ENCODE measurements around the gene KCNV2.

The KCNV2 gene

DNA sequence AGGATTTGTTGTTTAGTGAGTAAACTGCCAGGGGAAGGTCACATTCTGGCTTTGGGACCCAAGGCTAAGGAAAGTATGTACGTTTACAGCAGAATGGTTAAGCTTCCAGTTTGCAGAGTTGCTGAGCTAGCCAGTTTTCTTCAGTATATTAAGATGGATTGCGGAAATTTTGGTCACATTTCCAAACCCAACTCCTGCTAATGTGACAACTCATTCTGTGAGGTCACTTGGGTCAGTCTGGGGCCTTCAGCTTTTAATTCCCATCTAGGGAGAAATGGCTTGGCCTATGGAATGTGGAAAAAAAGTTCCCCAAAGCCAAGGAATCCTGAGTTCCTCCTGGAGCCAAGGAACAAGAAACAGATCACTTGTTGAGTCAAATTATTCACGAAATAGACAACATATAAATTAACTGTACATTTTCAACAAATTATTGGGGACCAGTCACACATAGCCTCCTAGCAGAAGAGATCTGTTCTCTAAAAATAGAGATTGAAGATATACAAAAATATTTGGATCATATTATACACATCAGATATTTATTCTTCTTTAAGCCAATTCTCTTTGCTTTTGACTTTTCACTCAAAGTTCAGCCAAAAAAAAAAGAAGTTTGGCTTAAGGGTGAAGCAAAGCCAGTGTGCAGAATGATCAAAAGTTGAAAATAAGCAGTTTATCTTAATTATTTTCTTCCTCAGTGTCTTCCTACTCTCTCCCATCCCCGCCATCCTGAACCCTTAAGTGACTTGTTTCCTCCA, 8.8 kb downstream of the KCNV2 start:
- no peak for TF ChIP-seq ZNF565 (CRISPR knock-in tag; conservative IDR thresholded peaks at IDR 0.05; ENCODE audit: low read depth)
- TF ChIP-seq ZC3H10 (CRISPR knock-in tag; IDR thresholded peaks at IDR 0.05), result no peak
- no peak for TF ChIP-seq ISL1 (CRISPR knock-in tag; IDR thresholded peaks at IDR 0.05)
- TF ChIP-seq ZNF8 (CRISPR knock-in tag; IDR thresholded peaks at IDR 0.05), result no peak
- TF ChIP-seq, protein P1, sequence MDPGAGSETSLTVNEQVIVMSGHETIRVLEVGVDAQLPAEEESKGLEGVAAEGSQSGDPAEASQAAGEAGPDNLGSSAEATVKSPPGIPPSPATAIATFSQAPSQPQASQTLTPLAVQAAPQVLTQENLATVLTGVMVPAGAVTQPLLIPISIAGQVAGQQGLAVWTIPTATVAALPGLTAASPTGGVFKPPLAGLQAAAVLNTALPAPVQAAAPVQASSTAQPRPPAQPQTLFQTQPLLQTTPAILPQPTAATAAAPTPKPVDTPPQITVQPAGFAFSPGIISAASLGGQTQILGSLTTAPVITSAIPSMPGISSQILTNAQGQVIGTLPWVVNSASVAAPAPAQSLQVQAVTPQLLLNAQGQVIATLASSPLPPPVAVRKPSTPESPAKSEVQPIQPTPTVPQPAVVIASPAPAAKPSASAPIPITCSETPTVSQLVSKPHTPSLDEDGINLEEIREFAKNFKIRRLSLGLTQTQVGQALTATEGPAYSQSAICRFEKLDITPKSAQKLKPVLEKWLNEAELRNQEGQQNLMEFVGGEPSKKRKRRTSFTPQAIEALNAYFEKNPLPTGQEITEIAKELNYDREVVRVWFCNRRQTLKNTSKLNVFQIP (CRISPR knock-in tag; IDR thresholded peaks at IDR 0.05; ENCODE audit: borderline replicate concordance, low read depth), result no peak
- TF ChIP-seq ZNF70 (CRISPR knock-in tag; IDR thresholded peaks at IDR 0.05), result no peak
- TF ChIP-seq RARB (CRISPR knock-in tag; IDR thresholded peaks at IDR 0.05), result no peak
- TF ChIP-seq SNAI2 (CRISPR knock-in tag; IDR thresholded peaks at IDR 0.05), result no peak
- TF ChIP-seq, protein P2, sequence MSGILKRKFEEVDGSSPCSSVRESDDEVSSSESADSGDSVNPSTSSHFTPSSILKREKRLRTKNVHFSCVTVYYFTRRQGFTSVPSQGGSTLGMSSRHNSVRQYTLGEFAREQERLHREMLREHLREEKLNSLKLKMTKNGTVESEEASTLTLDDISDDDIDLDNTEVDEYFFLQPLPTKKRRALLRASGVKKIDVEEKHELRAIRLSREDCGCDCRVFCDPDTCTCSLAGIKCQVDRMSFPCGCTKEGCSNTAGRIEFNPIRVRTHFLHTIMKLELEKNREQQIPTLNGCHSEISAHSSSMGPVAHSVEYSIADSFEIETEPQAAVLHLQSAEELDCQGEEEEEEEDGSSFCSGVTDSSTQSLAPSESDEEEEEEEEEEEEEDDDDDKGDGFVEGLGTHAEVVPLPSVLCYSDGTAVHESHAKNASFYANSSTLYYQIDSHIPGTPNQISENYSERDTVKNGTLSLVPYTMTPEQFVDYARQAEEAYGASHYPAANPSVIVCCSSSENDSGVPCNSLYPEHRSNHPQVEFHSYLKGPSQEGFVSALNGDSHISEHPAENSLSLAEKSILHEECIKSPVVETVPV (CRISPR knock-in tag; IDR thresholded peaks at IDR 0.05), result no peak
- TF ChIP-seq ESRRG (CRISPR knock-in tag; IDR thresholded peaks at IDR 0.05), result no peak
- no peak for TF ChIP-seq OSR1 (CRISPR knock-in tag; IDR thresholded peaks at IDR 0.05)
- no peak for TF ChIP-seq ZFP30 (CRISPR knock-in tag; IDR thresholded peaks at IDR 0.05)
- TF ChIP-seq BACH2 (CRISPR knock-in tag; IDR thresholded peaks at IDR 0.05; ENCODE audit: borderline replicate concordance), result no peak
- TF ChIP-seq, protein P3, sequence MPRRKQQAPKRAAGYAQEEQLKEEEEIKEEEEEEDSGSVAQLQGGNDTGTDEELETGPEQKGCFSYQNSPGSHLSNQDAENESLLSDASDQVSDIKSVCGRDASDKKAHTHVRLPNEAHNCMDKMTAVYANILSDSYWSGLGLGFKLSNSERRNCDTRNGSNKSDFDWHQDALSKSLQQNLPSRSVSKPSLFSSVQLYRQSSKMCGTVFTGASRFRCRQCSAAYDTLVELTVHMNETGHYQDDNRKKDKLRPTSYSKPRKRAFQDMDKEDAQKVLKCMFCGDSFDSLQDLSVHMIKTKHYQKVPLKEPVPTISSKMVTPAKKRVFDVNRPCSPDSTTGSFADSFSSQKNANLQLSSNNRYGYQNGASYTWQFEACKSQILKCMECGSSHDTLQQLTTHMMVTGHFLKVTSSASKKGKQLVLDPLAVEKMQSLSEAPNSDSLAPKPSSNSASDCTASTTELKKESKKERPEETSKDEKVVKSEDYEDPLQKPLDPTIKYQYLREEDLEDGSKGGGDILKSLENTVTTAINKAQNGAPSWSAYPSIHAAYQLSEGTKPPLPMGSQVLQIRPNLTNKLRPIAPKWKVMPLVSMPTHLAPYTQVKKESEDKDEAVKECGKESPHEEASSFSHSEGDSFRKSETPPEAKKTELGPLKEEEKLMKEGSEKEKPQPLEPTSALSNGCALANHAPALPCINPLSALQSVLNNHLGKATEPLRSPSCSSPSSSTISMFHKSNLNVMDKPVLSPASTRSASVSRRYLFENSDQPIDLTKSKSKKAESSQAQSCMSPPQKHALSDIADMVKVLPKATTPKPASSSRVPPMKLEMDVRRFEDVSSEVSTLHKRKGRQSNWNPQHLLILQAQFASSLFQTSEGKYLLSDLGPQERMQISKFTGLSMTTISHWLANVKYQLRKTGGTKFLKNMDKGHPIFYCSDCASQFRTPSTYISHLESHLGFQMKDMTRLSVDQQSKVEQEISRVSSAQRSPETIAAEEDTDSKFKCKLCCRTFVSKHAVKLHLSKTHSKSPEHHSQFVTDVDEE (CRISPR knock-in tag; IDR thresholded peaks at IDR 0.05), result no peak
- TF ChIP-seq GLIS3 (CRISPR knock-in tag; IDR thresholded peaks at IDR 0.05), result no peak
- TF ChIP-seq PPARA (CRISPR knock-in tag; IDR thresholded peaks at IDR 0.05; ENCODE audit: borderline replicate concordance), result no peak
- no peak for TF ChIP-seq TOX (CRISPR knock-in tag; IDR thresholded peaks at IDR 0.05; ENCODE audit: borderline replicate concordance)
- no peak for TF ChIP-seq ZFP3 (CRISPR knock-in tag; IDR thresholded peaks at IDR 0.05)
- ATAC-seq, result no peak

DNA sequence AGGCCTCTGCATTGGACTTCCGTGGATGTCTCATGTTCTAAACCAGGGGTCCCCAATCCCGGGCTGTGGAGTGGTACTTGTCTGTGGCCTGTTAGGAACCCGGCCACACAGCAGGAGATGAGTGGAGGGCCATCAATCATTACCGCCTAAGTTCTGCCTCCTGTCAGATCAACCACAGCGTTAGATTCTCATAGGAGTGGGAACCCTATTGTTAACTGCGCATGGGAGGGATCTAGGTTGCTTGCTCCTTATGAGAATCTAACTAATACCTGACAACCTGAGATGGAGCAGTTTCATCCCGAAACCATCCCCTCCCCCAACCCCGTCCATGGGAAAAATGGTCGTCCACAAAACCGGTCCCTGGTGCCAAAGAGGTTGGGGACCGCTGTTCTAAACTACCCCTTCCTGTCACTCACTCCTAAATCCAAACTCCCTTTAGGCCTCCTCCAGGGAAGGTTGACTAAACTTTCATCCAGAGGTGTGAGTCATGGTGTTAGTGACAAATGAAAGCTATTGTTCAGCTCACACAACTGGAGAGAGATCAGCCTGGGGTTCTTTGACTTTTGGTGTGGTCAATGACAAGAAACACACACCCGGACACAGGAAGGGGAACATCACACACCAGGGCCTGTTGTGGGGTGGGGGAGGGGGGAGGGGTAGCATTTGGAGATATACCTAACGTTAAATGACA, 9.5 kb downstream of the KCNV2 start:
- ATAC-seq, result no peak
- TF ChIP-seq, protein P4, sequence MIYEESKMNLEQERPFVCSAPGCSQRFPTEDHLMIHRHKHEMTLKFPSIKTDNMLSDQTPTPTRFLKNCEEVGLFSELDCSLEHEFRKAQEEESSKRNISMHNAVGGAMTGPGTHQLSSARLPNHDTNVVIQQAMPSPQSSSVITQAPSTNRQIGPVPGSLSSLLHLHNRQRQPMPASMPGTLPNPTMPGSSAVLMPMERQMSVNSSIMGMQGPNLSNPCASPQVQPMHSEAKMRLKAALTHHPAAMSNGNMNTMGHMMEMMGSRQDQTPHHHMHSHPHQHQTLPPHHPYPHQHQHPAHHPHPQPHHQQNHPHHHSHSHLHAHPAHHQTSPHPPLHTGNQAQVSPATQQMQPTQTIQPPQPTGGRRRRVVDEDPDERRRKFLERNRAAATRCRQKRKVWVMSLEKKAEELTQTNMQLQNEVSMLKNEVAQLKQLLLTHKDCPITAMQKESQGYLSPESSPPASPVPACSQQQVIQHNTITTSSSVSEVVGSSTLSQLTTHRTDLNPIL (CRISPR knock-in tag; IDR thresholded peaks at IDR 0.05; ENCODE audit: low read depth), result no peak
- TF ChIP-seq ESRRG (CRISPR knock-in tag; IDR thresholded peaks at IDR 0.05), result no peak

DNA sequence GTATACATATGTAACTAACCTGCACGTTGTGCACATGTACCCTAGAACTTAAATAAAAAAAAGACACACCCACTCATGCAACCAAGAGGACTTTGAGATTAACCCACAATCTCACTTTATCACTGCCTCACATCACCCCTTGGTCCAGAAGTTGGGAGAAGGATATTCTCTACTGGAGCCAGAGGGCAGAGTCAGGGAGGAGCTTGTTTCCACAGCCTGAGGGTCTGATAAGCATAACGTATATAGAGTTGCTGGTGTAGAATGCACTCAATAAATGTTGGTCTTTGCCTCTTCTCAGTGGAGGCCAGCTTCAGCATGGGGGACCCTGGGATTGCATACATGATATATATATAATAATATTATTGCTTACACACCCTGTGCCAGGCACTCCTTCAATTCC, 10.1 kb downstream of the KCNV2 start:
- TF ChIP-seq ZFP30 (CRISPR knock-in tag; IDR thresholded peaks at IDR 0.05), result no peak
- TF ChIP-seq ISL1 (CRISPR knock-in tag; IDR thresholded peaks at IDR 0.05), result no peak
- no peak for TF ChIP-seq PPARA (CRISPR knock-in tag; IDR thresholded peaks at IDR 0.05; ENCODE audit: borderline replicate concordance)
- TF ChIP-seq TOX (CRISPR knock-in tag; IDR thresholded peaks at IDR 0.05; ENCODE audit: borderline replicate concordance), result no peak
- TF ChIP-seq GLIS3 (CRISPR knock-in tag; IDR thresholded peaks at IDR 0.05), result no peak
- TF ChIP-seq OSR1 (CRISPR knock-in tag; IDR thresholded peaks at IDR 0.05), result no peak
- TF ChIP-seq ZNF70 (CRISPR knock-in tag; IDR thresholded peaks at IDR 0.05), result no peak
- TF ChIP-seq ZNF8 (CRISPR knock-in tag; IDR thresholded peaks at IDR 0.05), result no peak
- TF ChIP-seq ZC3H10 (CRISPR knock-in tag; IDR thresholded peaks at IDR 0.05), result no peak
- no peak for TF ChIP-seq BACH2 (CRISPR knock-in tag; IDR thresholded peaks at IDR 0.05; ENCODE audit: borderline replicate concordance)
- TF ChIP-seq ESRRG (CRISPR knock-in tag; IDR thresholded peaks at IDR 0.05), result no peak
- ATAC-seq, result no peak
